CD14-positive monocyte (primary cell): ENCODE data around the gene SEMA4D. TPM values are rescaled to one million over a fixed set of nuclear protein-coding genes. Genes with fewer than 3 reads are reported as not detected.

Experiments used
- DNase-seq, 3 donors: peaks; one replicate each; pipeline ENCODE4 v3.0.0-alpha.2; 2011 to 2022
- H2AFZ ChIP-seq: 2 replicates; pipeline ENCODE4 v1.6.0; 2012; ENCODE audit warnings: mild to moderate bottlenecking, low read depth, low read length, inconsistent platforms; ENCODE audit not compliant: insufficient read depth, poor library complexity, severe bottlenecking
- H3K27ac ChIP-seq, 2 donors: 1 replicate in 1 of 2; 2 replicates in 1 of 2; pipeline ENCODE4 v1.5.1; 2012 to 2013; ENCODE audit warnings: low read length in 2 of 2, control low read depth in 1 of 2, inconsistent platforms in 1 of 2, low read depth in 1 of 2, mild to moderate bottlenecking in 1 of 2
- H3K27me3 ChIP-seq, 2 donors: one replicate each; pipeline versions ENCODE4 v1.6.0 to v1.6.1; 2011 to 2013; ENCODE audit warnings: low read length in 2 of 2; ENCODE audit not compliant: control insufficient read depth in 2 of 2, insufficient read depth in 2 of 2
- H3K36me3 ChIP-seq, 2 donors: replicated peaks in 1 of 2; 1 replicate in 1 of 2; 2 replicates in 1 of 2; pipeline versions ENCODE4 v1.5.1 to v1.6.1; 2012 to 2013; ENCODE audit warnings: low read length in 2 of 2, control low read depth in 1 of 2, inconsistent platforms in 1 of 2, mild to moderate bottlenecking in 1 of 2; ENCODE audit not compliant: insufficient read depth in 2 of 2, control insufficient read depth in 1 of 2
- H3K4me1 ChIP-seq, 2 donors: 1 replicate in 1 of 2; 2 replicates in 1 of 2; pipeline versions ENCODE4 v1.5.1 to v1.6.1; 2012 to 2013; ENCODE audit warnings: low read length in 2 of 2, control low read depth in 1 of 2, inconsistent platforms in 1 of 2, mild to moderate bottlenecking in 1 of 2, moderate library complexity in 1 of 2; ENCODE audit not compliant: insufficient read depth in 2 of 2, control insufficient read depth in 1 of 2
- H3K4me2 ChIP-seq: replicated peaks from 2 replicates; pipeline ENCODE3; 2012; ENCODE audit warnings: low read length, moderate library complexity, mild to moderate bottlenecking; ENCODE audit not compliant: poor library complexity, severe bottlenecking; ENCODE audit errors: extremely low read depth
- H3K4me3 ChIP-seq, 3 experiments: fragments of 200-600 bp in 1 of 3; sonication (generic) in 1 of 3; replicated peaks in 1 of 3; 1 replicate in 2 of 3; 2 replicates in 1 of 3; pipeline ENCODE4 v1.5.1; 2011 to 2013; ENCODE audit warnings: low read length in 3 of 3, mild to moderate bottlenecking in 3 of 3, control low read depth in 2 of 3, low read depth in 2 of 3, inconsistent platforms in 1 of 3, moderate library complexity in 1 of 3
- H3K79me2 ChIP-seq: 2 replicates; pipeline ENCODE4 v1.6.0; 2012; ENCODE audit warnings: mild to moderate bottlenecking, control low read depth, inconsistent platforms, low read length, moderate library complexity; ENCODE audit not compliant: insufficient read depth
- H3K9ac ChIP-seq: 2 replicates; pipeline ENCODE4 v1.6.0; 2017; ENCODE audit warnings: low read length, mild to moderate bottlenecking; ENCODE audit not compliant: insufficient read depth, poor library complexity, severe bottlenecking
- H3K9me3 ChIP-seq, 2 donors: replicated peaks in 1 of 2; 1 replicate in 1 of 2; 2 replicates in 1 of 2; pipeline versions ENCODE4 v1.5.1 to v1.6.1; 2012 to 2013; ENCODE audit warnings: low read length in 2 of 2, control low read depth in 1 of 2; ENCODE audit not compliant: control insufficient read depth in 1 of 2, insufficient read depth in 1 of 2
- H4K20me1 ChIP-seq: 2 replicates; pipeline ENCODE4 v1.6.0; 2012; ENCODE audit warnings: mild to moderate bottlenecking, low read length, control low read depth, moderate library complexity; ENCODE audit not compliant: insufficient read depth
- H3K27ac Mint-ChIP-seq, 7 donors: one replicate each; pipeline ENCODE4 v1.8.0; 2020; ENCODE audit warnings: mild to moderate bottlenecking in 7 of 7, mixed read lengths in 7 of 7, moderate library complexity in 6 of 7, inconsistent platforms in 2 of 7
- H3K27me3 Mint-ChIP-seq, 3 donors: one replicate each; pipeline ENCODE4 v1.8.0; 2021 to 2022; ENCODE audit warnings: low read depth in 3 of 3, mild to moderate bottlenecking in 3 of 3, mixed read lengths in 3 of 3, moderate library complexity in 3 of 3, inconsistent platforms in 1 of 3
- H3K36me3 Mint-ChIP-seq, 2 donors: one replicate each; pipeline ENCODE4 v1.8.0; 2020; ENCODE audit warnings: mixed read lengths in 2 of 2, inconsistent platforms in 1 of 2, mild to moderate bottlenecking in 1 of 2
- H3K4me1 Mint-ChIP-seq: one replicate; pipeline ENCODE4 v1.8.0; 2020; ENCODE audit warnings: mild to moderate bottlenecking, mixed read lengths
- H3K4me3 Mint-ChIP-seq, 2 donors: one replicate each; pipeline ENCODE4 v1.8.0; 2020; ENCODE audit warnings: mild to moderate bottlenecking in 2 of 2, mixed read lengths in 2 of 2, moderate library complexity in 1 of 2
- H3K9me3 Mint-ChIP-seq, 7 donors: one replicate each; pipeline ENCODE4 v1.8.0; 2020 to 2022; ENCODE audit warnings: mixed read lengths in 7 of 7, mild to moderate bottlenecking in 6 of 7, moderate library complexity in 6 of 7, inconsistent platforms in 2 of 7
- WGBS: methylation state at CpG from one replicate; pipeline ENCODE4 v1.1.5; 2013; ENCODE audit warnings: missing lambda C conversion rate; ENCODE audit not compliant: insufficient coverage; 5-methylcytosine and 5-hydroxymethylcytosine counted together
- intact Hi-C, 2 donors: fragments of 100-400 bp; cut with micrococcal nuclease; formaldehyde crosslinking; loops; one replicate each; pipeline versions ENCODE4 v1.15.0 to v1.15.1; 2023
- polyA plus RNA-seq, 3 donors: library from polyadenylated mRNA; depleted of rRNA in 1 of 3; unstranded in 2 of 3; stranded (reverse) in 1 of 3; fragments of 300-500 nt in 2 of 3; fragments of >200 nt in 1 of 3; fragmentation: Illumina TruSeq in 2 of 3; gene quantifications; 1 replicate in 2 of 3; 2 replicates in 1 of 3; pipeline ENCODE4 v1.2.3, GENCODE V29; 2012 to 2021
- TF ChIP-seq, protein P1 (sequence below): fragments of 200-600 bp; IDR thresholded peaks from one replicate; pipeline ENCODE4 v1.8.0; 2022; ENCODE audit warnings: antibody characterized with exemption, mild to moderate bottlenecking

SEMA4D gene
- polyA plus RNA-seq, 3 donors: 28.2 to 117 (median 28.6) TPM

DNA sequence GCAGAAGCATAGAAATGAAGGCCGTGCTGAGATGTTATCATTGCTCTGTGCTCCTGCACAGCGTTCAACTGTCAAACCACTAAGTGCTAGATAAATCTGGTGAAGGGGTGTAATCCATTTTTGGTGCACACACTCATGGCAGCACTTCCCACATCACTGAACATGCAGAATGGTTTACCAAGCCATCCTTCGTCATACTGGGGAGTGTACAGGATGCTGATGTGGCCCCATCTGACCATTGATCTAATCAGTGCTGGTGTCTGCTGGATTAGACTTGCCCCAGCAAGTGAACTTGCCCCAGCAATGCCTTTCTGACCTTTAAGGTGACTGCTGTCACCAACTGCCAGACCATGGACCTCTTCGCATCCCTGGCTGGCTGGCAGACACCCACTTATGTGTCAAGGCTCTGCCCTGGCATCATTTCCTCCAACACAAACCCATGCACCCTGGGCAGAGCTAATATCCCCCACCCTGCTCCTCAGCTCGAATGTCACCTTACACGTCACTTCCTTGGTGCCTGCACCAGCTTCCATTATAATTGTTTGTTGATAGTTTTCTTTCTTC lies 4.2 kb upstream of the SEMA4D start:
- H3K9me3 Mint-ChIP-seq: no peaks in the 10 kb centered on the region
- no peak for DNase-seq
- Histone ChIP-seq H3K27me3 (no peaks in the 10 kb centered on the region), H3K79me2 (peaks cover 6% of the 10 kb centered on the region), H3K27ac (no peak overlapping the region), H3K4me3 (no peak overlapping the region), H3K4me1 (peaks cover 23% of the 10 kb centered on the region in 2 donors), H3K36me3 (no peaks in the 10 kb centered on the region), H3K9ac (no peak overlapping the region), H3K9me3 (no peaks in the 10 kb centered on the region), H4K20me1 (peaks cover 1% of the 10 kb centered on the region), H2AFZ (no peak overlapping the region), H3K4me2 (no peak overlapping the region)
- TF ChIP-seq, protein P1, sequence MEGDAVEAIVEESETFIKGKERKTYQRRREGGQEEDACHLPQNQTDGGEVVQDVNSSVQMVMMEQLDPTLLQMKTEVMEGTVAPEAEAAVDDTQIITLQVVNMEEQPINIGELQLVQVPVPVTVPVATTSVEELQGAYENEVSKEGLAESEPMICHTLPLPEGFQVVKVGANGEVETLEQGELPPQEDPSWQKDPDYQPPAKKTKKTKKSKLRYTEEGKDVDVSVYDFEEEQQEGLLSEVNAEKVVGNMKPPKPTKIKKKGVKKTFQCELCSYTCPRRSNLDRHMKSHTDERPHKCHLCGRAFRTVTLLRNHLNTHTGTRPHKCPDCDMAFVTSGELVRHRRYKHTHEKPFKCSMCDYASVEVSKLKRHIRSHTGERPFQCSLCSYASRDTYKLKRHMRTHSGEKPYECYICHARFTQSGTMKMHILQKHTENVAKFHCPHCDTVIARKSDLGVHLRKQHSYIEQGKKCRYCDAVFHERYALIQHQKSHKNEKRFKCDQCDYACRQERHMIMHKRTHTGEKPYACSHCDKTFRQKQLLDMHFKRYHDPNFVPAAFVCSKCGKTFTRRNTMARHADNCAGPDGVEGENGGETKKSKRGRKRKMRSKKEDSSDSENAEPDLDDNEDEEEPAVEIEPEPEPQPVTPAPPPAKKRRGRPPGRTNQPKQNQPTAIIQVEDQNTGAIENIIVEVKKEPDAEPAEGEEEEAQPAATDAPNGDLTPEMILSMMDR: no peak
- H3K27me3 Mint-ChIP-seq: peaks cover 0 to 4% (median 0%) of the 10 kb centered on the region in 3 donors
- H3K27ac Mint-ChIP-seq: no peak overlapping the region
- H3K36me3 Mint-ChIP-seq: no peaks in the 10 kb centered on the region
- WGBS: 96% methylated on average over 2 of the region's 6 CpGs
- intact Hi-C loops: loop anchor here in 1 of 2 donors (2.0 kb wide), 1 partner anchor 17 kb away; no protein-coding TSS in a partner anchor
- no peak overlapping the region for H3K4me3 Mint-ChIP-seq
- peaks cover 32% of the 10 kb centered on the region for H3K4me1 Mint-ChIP-seq

DNA sequence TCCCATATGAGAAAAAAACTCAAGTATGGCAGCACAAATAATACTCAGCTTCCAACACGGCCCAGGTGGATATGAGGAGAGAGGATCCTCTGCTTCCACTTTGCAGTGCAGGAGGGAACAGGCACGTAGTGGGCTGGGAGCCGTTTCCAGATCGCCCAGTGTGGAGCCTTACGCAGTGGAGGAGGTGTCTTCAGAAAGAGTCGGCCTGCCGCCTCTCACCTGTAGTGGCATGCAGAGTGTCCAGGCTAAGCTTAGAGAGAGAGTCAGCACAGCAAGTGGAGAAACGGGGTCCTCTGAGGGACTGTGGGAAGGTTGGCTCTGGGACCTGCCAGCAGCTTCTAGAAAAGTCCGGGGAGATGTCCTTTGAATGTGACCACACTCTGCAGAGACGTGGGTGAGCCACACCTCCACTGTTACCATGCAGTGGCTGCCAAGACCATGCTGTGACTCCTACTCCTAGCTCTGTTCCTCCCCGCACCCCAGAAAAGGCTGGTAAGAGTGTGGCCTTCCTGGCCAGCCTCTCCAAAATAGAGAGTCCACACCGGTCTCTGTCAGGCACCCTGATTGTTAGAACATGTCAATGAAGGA lies 3.5 kb upstream of the SEMA4D start:
- no peaks in the 10 kb centered on the region for H3K27me3 ChIP-seq
- no peaks in the 10 kb centered on the region for H3K9me3 ChIP-seq
- TF ChIP-seq, protein P1: no peak
- H2AFZ ChIP-seq: no peak overlapping the region
- no peak overlapping the region for H3K4me3 ChIP-seq
- WGBS: 93% methylated on average over 10 of the region's 12 CpGs
- Mint-ChIP-seq H3K9me3 (no peaks in the 10 kb centered on the region), H3K4me3 (peak overlapping the region in 1 of 2 donors; percentile 30), H3K4me1 (peaks cover 35% of the 10 kb centered on the region), H3K36me3 (no peaks in the 10 kb centered on the region), H3K27ac (peak overlapping the region in 1 of 7 donors; percentile 60), H3K27me3 (peaks cover 0 to 4% (median 0%) of the 10 kb centered on the region in 3 donors)
- no peak overlapping the region for H3K27ac ChIP-seq
- H3K4me1 ChIP-seq: peaks cover 26% of the 10 kb centered on the region in 2 donors
- peaks cover 8% of the 10 kb centered on the region for H4K20me1 ChIP-seq
- no peak overlapping the region for H3K4me2 ChIP-seq
- no peak overlapping the region for H3K9ac ChIP-seq
- no peak for DNase-seq
- no peaks in the 10 kb centered on the region for H3K36me3 ChIP-seq
- peaks cover 13% of the 10 kb centered on the region for H3K79me2 ChIP-seq
- intact Hi-C loops: no loop called here
